Activated CD4-positive, alpha-beta T cell treated with anti-CD3 and anti-CD28 coated beads, Interleukin-10, Interleukin-2, amounts not matched to agents 100 ng/mL and 50 ng/mL, durations not matched to agents 16 hours and 8 hours (primary cell): ENCODE results near the gene NPS.

Experiments used
- DNase-seq: peaks from one replicate; pipeline ENCODE4 v3.0.0-alpha.2; 2020

Gene NPS

DNA sequence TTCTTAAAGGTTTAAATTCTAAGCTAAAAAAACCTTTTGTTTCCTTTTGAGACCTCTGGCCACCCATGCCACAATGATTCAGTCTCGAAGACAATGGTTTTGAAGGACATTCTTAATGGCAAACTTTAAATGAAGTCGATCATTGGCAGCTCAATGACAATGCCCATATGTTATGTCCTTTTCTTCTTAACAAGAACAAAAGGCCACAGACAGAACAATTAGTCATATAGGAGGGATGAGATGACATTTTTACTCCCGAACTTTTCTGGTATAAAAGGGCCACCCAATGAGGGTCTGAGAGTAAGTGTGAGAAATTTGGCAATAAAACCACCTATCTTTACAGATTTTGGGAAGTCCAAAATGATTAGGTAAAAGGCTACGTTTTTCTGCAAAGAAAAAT lies at the start of gene NPS:
Gene NPS, plus strand, starts transcription at position 301 of the 400 bp plus-strand sequence. Its CDS starts 60 bp downstream, at position 361.
- DNase-seq = no peak

GRCh38 chr10:127500127-127500526 lies 49.0 kb upstream of the NPS start:
- DNase-seq = no peak

- no peak for DNase-seq
Measured at GRCh38 chr10:127506094-127506493, 43.0 kb upstream of the NPS start.

GRCh38 chr10:127522298-127522697 lies 26.8 kb upstream of the NPS start:
- no peak for DNase-seq

- DNase-seq = no peak
Measured at GRCh38 chr10:127523476-127523875, 25.6 kb upstream of the NPS start.

- DNase-seq = no peak
Measured at GRCh38 chr10:127524229-127524628, 24.9 kb upstream of the NPS start.

DNA sequence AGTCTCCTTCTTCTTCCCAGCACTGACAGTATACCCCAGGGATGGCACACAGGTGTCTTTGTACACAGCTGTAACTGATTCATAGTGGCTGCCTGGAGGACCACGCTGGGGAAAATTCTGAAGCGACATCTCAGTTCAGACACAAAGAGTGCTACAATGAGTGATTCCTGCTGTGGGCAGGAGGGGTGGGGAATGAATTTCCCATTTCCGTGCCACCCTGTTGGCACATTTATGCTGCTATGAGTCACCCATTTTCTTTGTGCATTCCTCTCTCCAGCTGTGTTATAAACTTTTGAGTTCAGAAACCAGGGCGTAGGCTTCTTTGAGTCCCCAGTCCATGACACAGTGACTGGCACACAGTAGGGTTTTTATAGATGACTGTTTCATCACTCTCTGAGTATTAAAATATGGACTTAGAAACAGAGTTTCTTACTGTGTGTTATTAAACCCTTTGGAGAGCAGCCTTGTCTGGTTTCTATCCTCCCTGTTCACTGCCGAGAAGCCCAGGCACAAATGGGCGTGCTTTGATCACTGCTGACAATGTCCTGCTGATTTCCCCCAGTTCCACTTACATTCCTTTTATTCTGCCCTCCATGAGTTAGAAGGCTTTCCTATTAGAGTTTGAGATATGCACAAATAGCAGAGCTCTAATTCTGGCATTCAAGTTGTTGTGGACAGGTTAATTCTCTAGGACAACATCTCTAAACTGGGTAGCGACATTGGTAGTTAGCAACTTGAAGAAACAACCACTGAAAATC lies 24.0 kb upstream of the NPS start:
- DNase-seq = no peak

GRCh38 chr10:127525686-127526085 lies 23.4 kb upstream of the NPS start:
- DNase-seq = no peak

- DNase-seq = no peak
Measured at GRCh38 chr10:127526161-127526560, 22.9 kb upstream of the NPS start.

DNA sequence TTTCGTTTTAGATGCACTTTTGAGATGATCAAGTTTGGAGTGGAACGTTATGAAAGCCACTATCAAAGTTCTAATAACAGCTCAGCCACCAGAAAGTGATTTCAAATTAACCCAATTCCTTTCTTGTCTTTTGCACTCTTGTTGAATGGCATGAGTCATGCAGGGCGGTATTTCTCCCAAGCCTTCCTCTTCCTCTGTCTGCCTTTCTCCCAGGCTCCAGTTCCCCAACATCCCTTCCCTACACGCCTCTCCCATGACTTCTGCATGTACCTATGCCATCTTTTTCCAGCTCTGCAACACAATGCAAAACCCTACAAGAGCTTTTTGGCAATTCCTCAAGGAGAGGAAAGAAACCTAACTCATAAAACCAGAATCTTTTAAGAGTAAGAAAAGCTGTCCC lies 21.8 kb upstream of the NPS start:
- no peak for DNase-seq

DNA sequence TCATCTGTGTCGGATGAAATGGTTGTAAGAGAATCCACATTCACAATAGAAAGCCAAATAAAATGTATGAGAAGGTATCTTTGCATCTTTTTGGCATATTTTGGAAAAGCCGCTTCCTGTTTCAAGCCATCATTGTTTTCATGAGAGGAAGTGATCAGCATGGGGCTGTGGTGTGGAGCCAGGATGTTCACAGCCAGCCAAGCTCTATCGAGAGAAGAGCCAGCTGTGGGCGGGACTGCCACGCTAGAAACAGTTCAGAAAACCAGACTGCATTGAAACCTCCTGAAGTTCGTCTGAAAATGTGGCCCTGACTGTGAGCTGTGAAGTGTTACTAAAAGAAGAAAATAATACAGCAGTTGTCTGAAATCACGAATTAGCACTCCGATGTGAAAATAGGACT lies 21.2 kb upstream of the NPS start:
- DNase-seq = no peak

DNA sequence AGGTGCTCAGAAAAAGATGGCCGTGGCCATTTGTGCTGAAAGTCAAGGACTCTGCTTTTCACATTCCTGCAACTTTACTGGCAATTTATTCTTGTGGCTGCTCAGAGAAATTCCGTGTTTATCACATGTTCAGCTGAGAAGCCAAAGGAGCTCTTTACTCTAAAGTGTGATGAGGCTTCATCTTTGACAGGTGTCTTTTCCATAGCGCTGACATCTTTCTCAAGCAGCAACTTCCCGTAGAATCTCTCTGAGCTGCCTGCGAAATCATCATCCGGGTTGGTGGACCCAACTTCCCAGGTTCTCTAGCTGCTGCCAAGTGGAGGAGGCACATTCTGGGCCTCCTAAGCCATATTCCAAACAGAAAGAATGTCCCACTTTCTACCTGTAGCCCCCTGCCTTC lies 16.9 kb upstream of the NPS start:
- DNase-seq = no peak

- no peak for DNase-seq
Measured at GRCh38 chr10:127532659-127533058, 16.4 kb upstream of the NPS start.

DNA sequence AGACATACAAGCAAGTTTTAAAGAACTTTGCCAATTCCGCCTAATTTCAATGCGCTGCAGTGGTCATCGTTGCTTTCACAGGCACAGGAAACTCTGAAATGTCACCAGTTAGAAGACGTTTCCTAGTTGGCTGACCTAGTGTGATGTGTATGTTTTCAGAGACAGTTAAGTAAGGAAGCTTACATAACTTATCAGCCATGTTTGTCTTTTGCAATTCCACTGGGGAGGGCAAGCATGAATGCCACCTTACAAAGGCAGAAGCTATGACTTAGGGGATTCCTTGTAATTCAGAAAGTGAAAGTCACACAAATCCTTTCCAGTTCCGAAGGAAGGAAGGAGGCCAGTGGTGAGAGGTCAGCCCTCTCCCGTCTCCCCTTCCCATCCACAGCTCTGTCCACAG lies 15.0 kb upstream of the NPS start:
- no peak for DNase-seq

- DNase-seq = no peak
Measured at GRCh38 chr10:127534496-127534895, 14.6 kb upstream of the NPS start.

DNA sequence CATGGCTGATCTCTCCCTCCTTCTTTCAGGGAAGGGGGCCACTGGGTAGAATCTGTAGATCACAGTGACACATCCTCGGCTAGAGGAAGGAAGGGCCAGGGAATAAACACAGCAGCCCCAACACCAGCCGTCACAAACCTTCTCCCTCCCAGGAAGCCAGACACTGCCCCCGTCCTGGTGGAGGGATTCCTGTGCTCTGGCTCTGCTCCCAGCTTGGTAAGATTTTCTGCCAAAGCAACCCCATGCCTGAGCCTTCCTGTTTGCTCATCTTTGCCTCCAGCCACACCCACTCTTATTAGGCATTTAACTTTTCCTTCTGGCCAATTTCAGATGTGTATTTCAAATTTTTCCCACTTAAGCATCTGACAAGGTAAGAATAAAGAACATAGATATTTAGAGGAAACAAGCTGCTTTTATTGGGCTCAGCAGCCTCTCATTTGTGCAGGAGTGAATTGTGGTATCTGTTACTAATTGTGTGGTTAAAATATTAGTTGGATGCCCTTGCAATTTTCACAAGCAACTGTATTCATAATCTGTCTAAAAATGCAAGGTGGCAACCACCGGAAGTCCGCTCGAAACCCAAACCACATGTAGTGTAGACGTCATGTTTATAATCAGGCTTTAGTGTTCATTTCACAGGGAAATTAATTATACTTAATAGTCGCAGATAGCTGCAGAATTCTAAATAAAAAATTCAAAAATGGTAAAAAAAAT lies 13.2 kb upstream of the NPS start:
- no peak for DNase-seq

- DNase-seq = no peak
Measured at GRCh38 chr10:127536972-127537760, 11.9 kb upstream of the NPS start.

DNA sequence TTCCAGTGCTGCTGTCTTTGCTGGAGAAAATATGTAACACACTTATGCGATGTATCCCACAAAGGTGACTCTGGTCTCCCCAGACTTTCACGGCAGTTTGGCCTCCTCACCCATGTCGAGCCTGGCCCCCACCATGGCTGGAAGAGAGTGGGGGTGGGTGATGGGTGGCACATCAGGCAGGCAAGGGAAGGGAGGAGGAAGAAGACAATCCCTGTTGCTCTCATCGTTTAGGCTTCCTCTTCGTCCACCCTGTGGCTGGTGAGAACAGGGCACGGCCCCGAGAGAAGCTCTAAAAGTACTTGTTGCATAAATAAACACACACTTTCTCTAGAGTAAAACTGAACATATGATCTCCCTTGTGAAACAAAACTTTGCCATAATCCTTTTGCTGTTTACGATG lies 11.2 kb upstream of the NPS start:
- DNase-seq = no peak

GRCh38 chr10:127548022-127548421 lies 1.1 kb upstream of the NPS start:
- DNase-seq = no peak

DNA sequence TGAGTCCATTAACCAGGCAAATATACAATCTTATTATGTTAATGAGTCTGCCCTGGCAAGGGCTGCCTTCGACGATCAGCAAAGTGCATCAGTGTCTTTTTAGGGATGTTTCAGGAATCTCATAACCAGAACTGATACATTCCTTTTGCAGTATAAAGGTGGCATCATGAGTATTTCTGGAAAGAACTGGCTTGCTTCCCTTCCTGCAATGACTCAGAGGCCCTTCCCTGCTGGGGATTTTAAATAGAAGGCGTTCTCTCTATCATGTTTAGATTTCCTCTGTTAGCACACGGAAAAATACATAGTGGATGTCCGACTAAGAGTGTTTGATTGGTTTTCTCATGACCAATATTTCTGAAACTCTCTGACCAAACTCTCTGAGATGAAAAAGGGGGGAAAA lies 1.8 kb downstream of the NPS start:
- no peak for DNase-seq

DNA sequence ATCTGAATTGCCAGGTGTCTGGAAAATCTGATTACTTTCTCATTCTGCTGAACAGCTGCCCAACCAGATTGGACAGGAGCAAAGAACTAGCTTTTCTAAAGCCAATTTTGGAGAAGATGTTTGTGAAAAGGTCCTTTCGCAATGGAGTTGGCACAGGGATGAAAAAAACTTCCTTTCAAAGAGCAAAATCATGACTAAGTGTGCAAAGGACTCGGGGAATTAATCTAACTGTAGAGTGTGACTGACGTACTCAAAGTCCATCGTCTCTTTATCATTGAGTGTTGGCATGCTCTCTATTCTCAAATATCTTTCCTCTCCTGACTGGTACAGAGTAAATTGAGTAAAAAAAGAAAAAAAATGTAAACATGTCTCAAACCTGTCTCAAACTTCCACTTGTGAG lies 3.3 kb downstream of the NPS start:
- DNase-seq = no peak

DNA sequence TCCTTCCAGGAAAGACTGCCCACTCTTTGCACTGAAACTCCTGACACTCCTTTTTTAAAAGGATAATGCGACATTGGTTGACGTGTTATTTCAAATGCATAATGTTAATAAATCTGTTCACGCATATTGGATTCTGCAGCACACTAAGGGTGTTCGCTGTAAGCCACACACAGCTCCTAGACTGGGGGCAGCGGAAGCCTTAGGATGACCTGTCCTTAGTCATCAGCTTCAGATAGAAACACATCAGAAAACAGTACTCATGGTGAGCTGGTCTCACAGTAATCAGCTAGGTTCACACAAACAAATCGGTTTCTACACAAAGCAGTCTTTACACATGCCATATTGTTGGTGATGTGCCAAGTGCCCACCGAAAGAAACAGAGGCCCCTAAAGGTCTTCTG lies 4.3 kb downstream of the NPS start:
- no peak for DNase-seq

DNA sequence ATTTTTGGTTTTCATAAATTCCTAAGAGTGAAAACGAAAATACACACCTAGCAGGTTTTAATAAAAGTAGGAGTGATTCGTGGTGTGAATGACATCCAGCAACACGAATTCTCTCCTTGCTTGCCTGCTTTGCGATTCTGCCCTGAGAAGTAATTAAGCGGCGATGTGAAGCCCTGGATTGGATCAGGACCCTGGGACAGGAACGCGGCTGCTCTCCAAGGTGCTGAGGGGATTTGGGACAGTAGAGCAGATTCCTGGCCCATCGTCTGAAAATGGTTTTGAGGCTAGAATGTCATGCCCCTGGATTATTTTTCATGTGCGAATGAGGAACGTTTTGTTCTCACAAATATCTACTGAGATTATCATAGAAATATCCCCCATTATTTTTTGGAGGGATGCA lies 7.8 kb downstream of the NPS start:
- DNase-seq = no peak

GRCh38 chr10:127561647-127562046 lies 12.5 kb downstream of the NPS start:
- DNase-seq = no peak
